Natural killer cell treated with Interleukin-12 subunit alpha and Interleukin-12 subunit beta and Interleukin-15 and Interleukin-18, amount 100 ng/mL, for 72 hours (primary cell): ENCODE results near the gene USP6NL. TPM values are rescaled to one million over a fixed set of nuclear protein-coding genes. Genes with fewer than 3 reads are reported as not detected.

Source experiments
- ATAC-seq, 2 donors: fragments of 150-1000 bp; cut with Tn5 transposase in 1 of 2; sonication (Bioruptor Pico), chemical (Tn5 transposase) in 1 of 2; 2 replicates each; pipeline ENCODE4 v1.10.0; 2021
- DNase-seq: peaks from one replicate; pipeline ENCODE4 v3.0.0; 2022; ENCODE audit warnings: low spot score
- H3K27ac Mint-ChIP-seq, 2 donors: 1 replicate in 1 of 2; 2 replicates in 1 of 2; pipeline ENCODE4 v1.8.0; 2022; ENCODE audit warnings: mixed read lengths in 2 of 2, mild to moderate bottlenecking in 1 of 2, moderate library complexity in 1 of 2
- H3K27me3 Mint-ChIP-seq, 2 donors: 1 replicate in 1 of 2; 2 replicates in 1 of 2; pipeline ENCODE4 v1.8.0; 2022; ENCODE audit warnings: mixed read lengths in 2 of 2
- H3K36me3 Mint-ChIP-seq: one replicate; pipeline ENCODE4 v1.8.0; 2022; ENCODE audit warnings: mixed read lengths
- H3K4me1 Mint-ChIP-seq, 2 donors: 1 replicate in 1 of 2; 2 replicates in 1 of 2; pipeline ENCODE4 v1.8.0; 2022; ENCODE audit warnings: low read depth in 2 of 2, mixed read lengths in 2 of 2, mild to moderate bottlenecking in 1 of 2
- H3K4me3 Mint-ChIP-seq: one replicate; pipeline ENCODE4 v1.8.0; 2022; ENCODE audit warnings: mixed read lengths
- H3K9me3 Mint-ChIP-seq: 2 replicates; pipeline ENCODE4 v1.8.0; 2022; ENCODE audit warnings: mixed read lengths
- total RNA-seq, 2 donors: library from RNA; stranded (reverse); gene quantifications; one replicate each; pipeline ENCODE4 v1.2.3, GENCODE V29; 2022

The USP6NL gene
- total RNA-seq, 2 donors from 2014 or later = 1.0 to 2.0 TPM

- Mint-ChIP-seq H3K9me3 (no peaks in the 10 kb centered on the region), H3K4me1 (no peaks in the 10 kb centered on the region), H3K27ac (no peak overlapping the region), H3K27me3 (peaks cover 0 to 6% of the 10 kb centered on the region in 2 donors), H3K36me3 (no peaks in the 10 kb centered on the region), H3K4me3 (no peak overlapping the region)
- ATAC-seq (no peak), DNase-seq (no peak)
Measured at GRCh38 chr10:11569471-11569870, 42.0 kb downstream of the USP6NL start.

GRCh38 chr10:11568578-11568977 is 42.9 kb downstream of the USP6NL start:
- no peak overlapping the region for H3K4me3 Mint-ChIP-seq
- no peak overlapping the region for H3K27ac Mint-ChIP-seq
- H3K9me3 Mint-ChIP-seq = no peaks in the 10 kb centered on the region

GRCh38 chr10:11564741-11565140 is 46.7 kb downstream of the USP6NL start:
- ATAC-seq = no peak
- H3K9me3 Mint-ChIP-seq = no peaks in the 10 kb centered on the region
- no peak overlapping the region for H3K27ac Mint-ChIP-seq
- no peaks in the 10 kb centered on the region for H3K4me1 Mint-ChIP-seq
- no peak for DNase-seq
- H3K36me3 Mint-ChIP-seq = no peaks in the 10 kb centered on the region
- no peak overlapping the region for H3K4me3 Mint-ChIP-seq
- peaks cover 0 to 11% of the 10 kb centered on the region in 2 donors for H3K27me3 Mint-ChIP-seq

More at GRCh38 chr10:11568578-11568977, 42.9 kb downstream of the USP6NL start:
- DNase-seq = no peak
- ATAC-seq = no peak
- Mint-ChIP-seq H3K36me3 (no peaks in the 10 kb centered on the region), H3K27me3 (no peaks in the 10 kb centered on the region), H3K4me1 (no peaks in the 10 kb centered on the region)

- Mint-ChIP-seq H3K27ac (no peak overlapping the region), H3K36me3 (no peaks in the 10 kb centered on the region), H3K4me1 (no peaks in the 10 kb centered on the region), H3K27me3 (peaks cover 0 to 11% of the 10 kb centered on the region in 2 donors), H3K4me3 (no peak overlapping the region), H3K9me3 (no peaks in the 10 kb centered on the region)
- DNase-seq = no peak
- ATAC-seq = no peak
Measured at GRCh38 chr10:11563936-11564335, 47.5 kb downstream of the USP6NL start.

- H3K36me3 Mint-ChIP-seq = no peaks in the 10 kb centered on the region
- DNase-seq = no peak
- no peak overlapping the region for H3K4me3 Mint-ChIP-seq
Measured at GRCh38 chr10:11562888-11563287, 48.6 kb downstream of the USP6NL start.

GRCh38 chr10:11560076-11560709 is 51.3 kb downstream of the USP6NL start:
- Mint-ChIP-seq H3K4me1 (peaks cover 0 to 4% of the 10 kb centered on the region in 2 donors), H3K36me3 (no peaks in the 10 kb centered on the region)

More at GRCh38 chr10:11562888-11563287, 48.6 kb downstream of the USP6NL start:
- Mint-ChIP-seq H3K9me3 (no peaks in the 10 kb centered on the region), H3K4me1 (no peaks in the 10 kb centered on the region), H3K27me3 (peaks cover 2 to 20% of the 10 kb centered on the region in 2 donors), H3K27ac (no peak overlapping the region)
- no peak for ATAC-seq

GRCh38 chr10:11557967-11558366 is 53.5 kb downstream of the USP6NL start:
- Mint-ChIP-seq H3K27ac (no peak overlapping the region), H3K9me3 (no peaks in the 10 kb centered on the region), H3K36me3 (no peaks in the 10 kb centered on the region), H3K4me3 (no peak overlapping the region), H3K4me1 (peaks cover 5 to 14% of the 10 kb centered on the region in 2 donors), H3K27me3 (peaks cover 7 to 36% of the 10 kb centered on the region in 2 donors)
- no peak for ATAC-seq
- no peak for DNase-seq

More at GRCh38 chr10:11560076-11560709, 51.3 kb downstream of the USP6NL start:
- ATAC-seq = no peak
- Mint-ChIP-seq H3K27me3 (peaks cover 7 to 36% of the 10 kb centered on the region in 2 donors), H3K4me3 (no peak overlapping the region), H3K27ac (no peak overlapping the region), H3K9me3 (no peaks in the 10 kb centered on the region)
- no peak for DNase-seq

- Mint-ChIP-seq H3K27ac (no peak overlapping the region), H3K4me3 (no peak overlapping the region), H3K9me3 (no peaks in the 10 kb centered on the region), H3K27me3 (peaks cover 7 to 35% of the 10 kb centered on the region in 2 donors), H3K4me1 (peaks cover 5 to 14% of the 10 kb centered on the region in 2 donors), H3K36me3 (no peaks in the 10 kb centered on the region)
- ATAC-seq (no peak), DNase-seq (no peak)
Measured at GRCh38 chr10:11557513-11557912, 53.9 kb downstream of the USP6NL start.

GRCh38 chr10:11555556-11555955 is 55.9 kb downstream of the USP6NL start:
- DNase-seq (no peak), ATAC-seq (no peak)
- no peaks in the 10 kb centered on the region for H3K9me3 Mint-ChIP-seq
- peaks cover 5 to 14% of the 10 kb centered on the region in 2 donors for H3K4me1 Mint-ChIP-seq
- H3K36me3 Mint-ChIP-seq = no peaks in the 10 kb centered on the region
- H3K4me3 Mint-ChIP-seq = no peak overlapping the region
- H3K27ac Mint-ChIP-seq = no peak overlapping the region
- peaks cover 7 to 25% of the 10 kb centered on the region in 2 donors for H3K27me3 Mint-ChIP-seq

- Mint-ChIP-seq H3K9me3 (no peaks in the 10 kb centered on the region), H3K27ac (peak overlapping the region in 1 of 2 donors; percentile 27), H3K36me3 (no peaks in the 10 kb centered on the region), H3K4me3 (peak overlapping the region; percentile 16), H3K27me3 (peaks cover 7 to 25% of the 10 kb centered on the region in 2 donors), H3K4me1 (peaks cover 5 to 14% of the 10 kb centered on the region in 2 donors)
- ATAC-seq (peak in 1 of 2 donors; percentile 58), DNase-seq (no peak)
Measured at GRCh38 chr10:11553773-11554381, 57.6 kb downstream of the USP6NL start.

GRCh38 chr10:11551916-11552602 is 59.4 kb downstream of the USP6NL start:
- DNase-seq (no peak), ATAC-seq (peak in 1 of 2 donors; percentile 54)
- no peak overlapping the region for H3K4me3 Mint-ChIP-seq
- H3K4me1 Mint-ChIP-seq = peaks cover 5 to 14% of the 10 kb centered on the region in 2 donors
- H3K27me3 Mint-ChIP-seq = peaks cover 5 to 9% of the 10 kb centered on the region in 2 donors
- no peaks in the 10 kb centered on the region for H3K9me3 Mint-ChIP-seq
- no peaks in the 10 kb centered on the region for H3K36me3 Mint-ChIP-seq
- H3K27ac Mint-ChIP-seq = no peak overlapping the region

GRCh38 chr10:11551104-11551503 is 60.3 kb downstream of the USP6NL start:
- no peak for ATAC-seq
- DNase-seq = no peak
- Mint-ChIP-seq H3K36me3 (no peaks in the 10 kb centered on the region), H3K9me3 (no peaks in the 10 kb centered on the region), H3K27me3 (peaks cover 2 to 7% of the 10 kb centered on the region in 2 donors), H3K4me3 (no peak overlapping the region), H3K27ac (no peak overlapping the region), H3K4me1 (peaks cover 5 to 14% of the 10 kb centered on the region in 2 donors)

GRCh38 chr10:11548768-11549099 is 62.7 kb downstream of the USP6NL start:
- no peak overlapping the region for H3K4me3 Mint-ChIP-seq
- DNase-seq (no peak), ATAC-seq (no peak)
- H3K27ac Mint-ChIP-seq = no peak overlapping the region
- H3K36me3 Mint-ChIP-seq = no peaks in the 10 kb centered on the region
- H3K4me1 Mint-ChIP-seq = peaks cover 0 to 2% of the 10 kb centered on the region in 2 donors
- no peaks in the 10 kb centered on the region for H3K9me3 Mint-ChIP-seq
- no peaks in the 10 kb centered on the region for H3K27me3 Mint-ChIP-seq
